Aorta (tissue), 5 donors: ENCODE data around the gene DGLUCY. TPM values are rescaled to one million over a fixed set of nuclear protein-coding genes. Genes with fewer than 3 reads are reported as not detected.
"Not testable (repeated sequence)": the region's sequence is repeated elsewhere in the genome, so short reads cannot be mapped to it uniquely, and the experiment has no call there.

ENCODE experiments used
- ATAC-seq: fragments of 200-7000 bp; cut with Tn5 transposase; one replicate; pipeline ENCODE4 v1.9.1; 2022; ENCODE audit warnings: moderate library complexity; ENCODE audit not compliant: low FRiP score
- DNase-seq, 2 donors: peaks; one replicate each; pipeline ENCODE4 v3.0.0-alpha.2; 2020
- H3K27ac ChIP-seq, 2 donors: one replicate each; pipeline ENCODE4 v1.5.1; 2013; ENCODE audit warnings: low read length in 2 of 2, mild to moderate bottlenecking in 2 of 2, moderate library complexity in 2 of 2, control low read depth in 1 of 2, inconsistent platforms in 1 of 2, low read depth in 1 of 2
- H3K27me3 ChIP-seq, 2 donors: one replicate each; pipeline ENCODE4 v1.6.1; 2013; ENCODE audit warnings: control low read depth in 1 of 2, low read length in 1 of 2, mild to moderate bottlenecking in 1 of 2, moderate library complexity in 1 of 2; ENCODE audit not compliant: insufficient read depth in 2 of 2, control insufficient read depth in 1 of 2
- H3K36me3 ChIP-seq, 2 donors: one replicate each; pipeline ENCODE4 v1.6.1; 2013; ENCODE audit warnings: control low read depth in 1 of 2, low read length in 1 of 2, mild to moderate bottlenecking in 1 of 2; ENCODE audit not compliant: insufficient read depth in 2 of 2, control insufficient read depth in 1 of 2
- H3K4me1 ChIP-seq, 2 donors: one replicate each; pipeline ENCODE4 v1.6.1; 2013; ENCODE audit warnings: low read length in 2 of 2, control low read depth in 1 of 2, mild to moderate bottlenecking in 1 of 2, moderate library complexity in 1 of 2; ENCODE audit not compliant: insufficient read depth in 2 of 2, control insufficient read depth in 1 of 2
- H3K4me3 ChIP-seq, 2 donors: one replicate each; pipeline ENCODE4 v1.5.1; 2013; ENCODE audit warnings: low read length in 2 of 2, control low read depth in 1 of 2, mild to moderate bottlenecking in 1 of 2
- H3K9me3 ChIP-seq: one replicate; pipeline ENCODE4 v1.6.1; 2013; ENCODE audit warnings: mild to moderate bottlenecking, low read length; ENCODE audit not compliant: control insufficient read depth
- WGBS, 2 donors: extraction: QIAGEN DNeasy Blood & Tissue Kit; methylation state at CpG; one replicate each; pipeline ENCODE4 v1.1.7; 2013; 5-methylcytosine and 5-hydroxymethylcytosine counted together
- intact Hi-C, 2 donors: fragments of 100-400 bp; cut with DNase I; formaldehyde crosslinking; loops; one replicate each; pipeline versions ENCODE4 v1.14.2 to v1.15.0; 2022
- polyA plus RNA-seq, 2 donors: library from polyadenylated mRNA; stranded (reverse); fragments of 200-250 nt; gene quantifications; one replicate each; pipeline ENCODE4 v1.2.3, GENCODE V29; 2013
- total RNA-seq, 2 donors: library from RNA; stranded (reverse); fragmentation: NEBNext Ultra II Directional; extraction: Animal tissue kit (Norgen Biotek cat#: 25700); gene quantifications; one replicate each; pipeline ENCODE4 v1.2.1, GENCODE V29; 2021
- donor health status: healthy with polysubstance abuse.
- donor health status: Bipolar disorder and iron deficiency.
- donor health status: DM: no; HTN: no; CAD: no.
- donor health status: DM: no; HTN: no; CAD: no.
- donor health status: DM: yes; HTN: yes; CAD: no.

Gene DGLUCY
- total and polyA plus RNA-seq, 4 donors = 11.9 to 55.5 (median 19.3) TPM

DNA sequence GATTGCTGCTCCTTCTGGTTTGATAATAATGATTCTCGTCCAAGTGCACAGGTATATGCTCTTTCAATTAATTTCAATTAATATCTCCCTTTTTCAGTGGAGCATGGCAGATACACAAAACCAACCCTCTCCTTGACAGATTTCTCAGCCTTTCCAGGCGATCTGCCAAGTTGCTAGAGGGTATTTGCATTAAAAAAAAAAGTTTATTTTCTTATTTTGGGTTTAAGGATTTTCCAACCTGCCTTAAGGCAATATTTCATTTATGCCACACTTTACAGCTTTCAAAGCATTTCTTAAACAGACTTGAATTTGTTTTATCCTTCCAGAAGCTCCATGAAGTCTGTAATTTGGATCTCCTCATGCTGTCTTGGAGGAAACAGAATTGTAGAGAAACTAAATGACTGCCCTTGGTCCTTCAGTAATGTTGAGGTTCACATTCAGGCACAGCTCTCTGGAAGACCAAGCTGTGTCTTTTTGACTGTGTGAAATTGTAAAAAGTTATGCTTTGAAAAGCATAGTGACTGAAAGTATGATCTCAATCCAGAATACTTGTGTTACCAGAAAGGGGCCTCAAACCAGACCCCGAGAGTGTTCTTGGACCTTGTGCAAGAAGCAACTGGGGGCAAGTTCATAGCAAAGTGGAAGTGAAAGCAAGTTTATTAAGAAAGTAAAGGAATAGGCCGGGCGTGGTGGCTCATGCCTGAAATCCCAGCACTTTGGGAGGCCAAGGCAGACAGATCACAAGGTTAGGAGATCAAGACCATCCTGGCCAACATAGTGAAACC lies 2.3 kb downstream of the DGLUCY start:
- intact Hi-C loops = no loop called here
- Histone ChIP-seq H3K9me3 (no peaks in the 10 kb centered on the region), H3K4me1 (no peaks in the 10 kb centered on the region), H3K27me3 (no peaks in the 10 kb centered on the region), H3K27ac (no peak overlapping the region), H3K4me3 (peak overlapping the region in 1 of 2 donors; percentile 30), H3K36me3 (no peaks in the 10 kb centered on the region)
- WGBS, 2 donors = 54 to 61% methylated on average over 5 of the region's 5 CpGs
- ATAC-seq = no peak
- DNase-seq = no peak

DNA sequence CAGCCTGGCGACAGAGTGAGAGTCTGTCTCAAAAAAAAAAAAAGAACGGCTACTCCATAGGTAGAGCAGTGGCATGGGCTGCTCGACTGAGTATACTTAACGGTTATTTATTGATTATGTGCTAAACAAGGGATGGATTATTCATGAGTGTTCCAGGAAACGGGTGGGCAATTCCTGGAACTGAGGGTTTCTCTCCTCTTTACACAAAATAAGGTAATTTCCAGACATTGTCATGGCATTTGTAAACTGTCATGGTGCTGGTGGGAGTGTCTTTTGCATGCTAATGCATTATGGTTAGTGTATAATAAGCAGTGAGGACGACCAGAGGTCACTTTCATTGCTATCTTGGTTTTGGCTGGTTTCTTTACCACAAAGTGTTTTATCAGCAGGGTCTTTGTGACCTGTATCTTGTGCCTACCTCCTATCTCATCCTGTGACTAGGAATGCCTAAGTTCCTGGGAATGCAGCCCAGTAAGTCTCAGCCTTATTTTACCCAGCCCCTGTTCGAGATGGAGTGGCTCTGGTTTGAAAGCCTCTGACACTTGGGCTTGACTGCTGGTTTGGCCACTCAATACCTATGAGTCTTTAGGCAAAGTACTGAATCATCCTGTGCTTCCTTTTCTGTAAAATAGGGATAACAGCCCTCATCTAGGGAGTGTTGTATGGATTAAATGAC lies 3.2 kb downstream of the DGLUCY start:
- Histone ChIP-seq H3K4me3 (no peak overlapping the region), H3K27ac (no peak overlapping the region), H3K4me1 (no peaks in the 10 kb centered on the region), H3K36me3 (no peaks in the 10 kb centered on the region), H3K9me3 (no peaks in the 10 kb centered on the region), H3K27me3 (no peaks in the 10 kb centered on the region)
- 79 to 80% methylated on average over 7 of the region's 7 CpGs for WGBS, 2 donors
- ATAC-seq (no peak), DNase-seq (no peak)
- intact Hi-C loops = no loop called here

DNA sequence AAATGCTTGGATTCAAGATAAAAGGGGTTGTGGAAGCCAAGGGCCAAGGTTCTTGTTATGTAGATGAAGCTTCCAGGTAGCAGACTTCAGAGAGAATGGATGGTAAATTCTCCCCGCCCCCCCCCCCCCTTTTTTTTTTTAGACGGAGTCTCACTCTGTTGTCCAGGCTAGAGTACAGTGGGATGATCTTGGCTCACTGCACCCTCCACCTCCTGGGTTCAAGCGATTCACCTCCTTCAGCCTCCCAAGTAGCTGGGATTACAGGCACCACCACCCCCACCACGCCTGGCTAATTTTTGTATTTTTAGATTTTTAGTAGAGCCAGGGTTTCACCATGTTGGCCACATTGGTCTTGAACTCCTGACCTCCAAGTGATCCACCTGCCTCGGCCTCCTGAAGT lies 4.1 kb downstream of the DGLUCY start:
- no peak overlapping the region for H3K27ac ChIP-seq
- ATAC-seq = no peak
- no peaks in the 10 kb centered on the region for H3K36me3 ChIP-seq
- H3K4me3 ChIP-seq = no peak overlapping the region
- intact Hi-C loops = no loop called here
- H3K27me3 ChIP-seq = no peaks in the 10 kb centered on the region
- H3K4me1 ChIP-seq = no peaks in the 10 kb centered on the region
- no peak for DNase-seq
- no peaks in the 10 kb centered on the region for H3K9me3 ChIP-seq
- WGBS, 2 donors = 97% methylated on average over 5 of the region's 5 CpGs

DNA sequence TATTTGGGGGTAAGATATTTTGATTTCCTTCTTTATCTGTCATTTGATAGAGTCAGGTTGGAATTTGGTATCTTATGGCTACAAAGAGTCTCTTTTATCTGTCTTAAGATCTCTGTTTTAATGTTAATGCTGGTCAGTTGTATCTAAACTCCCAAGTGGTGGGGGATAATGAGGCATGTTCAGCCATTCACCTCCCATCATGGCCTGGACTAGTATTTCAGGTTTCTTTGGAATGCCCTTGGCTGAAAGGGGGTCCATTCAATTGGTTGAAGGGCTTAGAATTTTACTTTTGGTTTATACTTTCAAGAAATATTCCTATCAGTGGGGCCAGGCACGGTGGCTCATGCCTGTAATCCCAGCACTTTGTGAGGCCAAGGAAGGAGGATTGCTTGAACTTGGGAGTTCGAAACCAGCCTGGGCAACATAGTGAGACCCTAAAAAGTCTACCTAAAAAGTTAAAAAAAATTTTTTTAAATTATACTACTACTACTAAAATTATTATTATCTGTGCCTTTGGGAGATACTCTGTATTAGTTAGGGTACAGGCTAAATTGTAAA lies 4.7 kb downstream of the DGLUCY start:
- DNase-seq (no peak), ATAC-seq (no peak)
- H3K27me3 ChIP-seq = no peaks in the 10 kb centered on the region
- H3K9me3 ChIP-seq = no peaks in the 10 kb centered on the region
- intact Hi-C loops = no loop called here
- H3K4me3 ChIP-seq = no peak overlapping the region
- H3K27ac ChIP-seq = no peak overlapping the region
- no peaks in the 10 kb centered on the region for H3K36me3 ChIP-seq
- 98 to 99% methylated on average over 2 of the region's 2 CpGs for WGBS, 2 donors
- H3K4me1 ChIP-seq = no peaks in the 10 kb centered on the region

DNA sequence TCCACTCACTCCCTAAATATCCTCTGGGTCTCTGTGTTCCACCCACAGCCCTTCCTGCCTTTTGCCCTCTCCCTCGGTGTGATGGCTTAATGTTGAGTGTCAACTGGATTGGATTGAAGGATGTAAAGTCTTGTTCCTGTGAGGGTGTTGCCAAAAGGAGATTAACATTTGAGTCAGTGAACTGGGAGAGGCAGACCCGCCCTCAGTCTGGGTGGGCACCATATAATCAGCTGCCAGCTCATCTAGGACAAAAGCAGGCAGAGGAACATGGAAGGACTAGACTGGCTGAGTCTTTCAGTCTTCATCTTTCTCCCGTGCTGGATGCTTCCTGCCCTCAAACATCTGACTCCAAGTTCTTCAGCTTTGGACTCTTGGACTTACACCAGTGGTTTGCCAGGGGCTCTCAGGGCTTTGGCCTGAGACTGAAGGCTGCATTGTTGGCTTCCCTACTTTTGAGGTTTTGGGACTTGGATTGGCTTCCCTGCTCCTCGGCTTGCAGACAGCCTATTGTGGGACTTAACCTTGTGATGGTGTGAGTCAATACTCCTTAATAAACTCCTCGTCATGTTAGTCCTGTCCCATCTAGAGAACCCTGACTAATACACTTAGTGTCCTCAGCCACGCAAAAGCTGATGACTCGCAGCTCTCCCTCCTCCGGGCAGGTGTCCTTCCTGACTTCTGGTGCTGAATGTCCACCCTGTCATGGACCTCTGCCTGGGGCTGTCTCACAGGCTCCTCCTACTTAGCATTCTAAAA lies 5.9 kb downstream of the DGLUCY start:
- H3K36me3 ChIP-seq = no peaks in the 10 kb centered on the region
- no peak for DNase-seq
- intact Hi-C loops = no loop called here
- no peak overlapping the region for H3K4me3 ChIP-seq
- H3K27ac ChIP-seq = no peak overlapping the region
- no peaks in the 10 kb centered on the region for H3K4me1 ChIP-seq
- peak; percentile 55 for ATAC-seq
- 53 to 56% methylated on average over 8 of the region's 8 CpGs for WGBS, 2 donors
- H3K27me3 ChIP-seq = no peaks in the 10 kb centered on the region
- no peaks in the 10 kb centered on the region for H3K9me3 ChIP-seq

DNA sequence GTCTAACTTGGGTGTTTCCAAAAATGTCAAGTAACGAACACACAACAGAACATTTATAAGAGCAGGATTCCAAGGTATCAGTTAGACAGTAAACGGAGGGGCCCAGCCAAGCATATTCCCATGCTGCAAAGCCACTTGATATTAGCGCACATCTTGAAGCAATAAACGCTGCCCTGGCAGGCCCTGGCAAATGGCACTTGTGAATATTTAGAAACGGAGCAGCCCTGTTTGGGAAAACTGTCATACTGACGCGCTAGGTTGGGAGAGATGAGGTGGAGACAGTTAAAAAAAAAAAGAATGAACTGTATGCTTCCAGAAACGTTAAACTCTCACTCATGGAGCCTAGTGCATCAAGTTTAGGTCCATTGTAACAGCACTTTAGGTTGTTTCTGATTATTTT lies 9.3 kb downstream of the DGLUCY start:
- H3K27me3 ChIP-seq = no peaks in the 10 kb centered on the region
- no peak for ATAC-seq
- peaks cover 0 to 1% of the 10 kb centered on the region in 2 donors for H3K36me3 ChIP-seq
- H3K27ac ChIP-seq = no peak overlapping the region
- no peaks in the 10 kb centered on the region for H3K9me3 ChIP-seq
- no peak for DNase-seq
- no peak overlapping the region for H3K4me3 ChIP-seq
- 91 to 94% methylated on average over 8 of the region's 8 CpGs for WGBS, 2 donors
- no peaks in the 10 kb centered on the region for H3K4me1 ChIP-seq
- intact Hi-C loops = no loop called here

DNA sequence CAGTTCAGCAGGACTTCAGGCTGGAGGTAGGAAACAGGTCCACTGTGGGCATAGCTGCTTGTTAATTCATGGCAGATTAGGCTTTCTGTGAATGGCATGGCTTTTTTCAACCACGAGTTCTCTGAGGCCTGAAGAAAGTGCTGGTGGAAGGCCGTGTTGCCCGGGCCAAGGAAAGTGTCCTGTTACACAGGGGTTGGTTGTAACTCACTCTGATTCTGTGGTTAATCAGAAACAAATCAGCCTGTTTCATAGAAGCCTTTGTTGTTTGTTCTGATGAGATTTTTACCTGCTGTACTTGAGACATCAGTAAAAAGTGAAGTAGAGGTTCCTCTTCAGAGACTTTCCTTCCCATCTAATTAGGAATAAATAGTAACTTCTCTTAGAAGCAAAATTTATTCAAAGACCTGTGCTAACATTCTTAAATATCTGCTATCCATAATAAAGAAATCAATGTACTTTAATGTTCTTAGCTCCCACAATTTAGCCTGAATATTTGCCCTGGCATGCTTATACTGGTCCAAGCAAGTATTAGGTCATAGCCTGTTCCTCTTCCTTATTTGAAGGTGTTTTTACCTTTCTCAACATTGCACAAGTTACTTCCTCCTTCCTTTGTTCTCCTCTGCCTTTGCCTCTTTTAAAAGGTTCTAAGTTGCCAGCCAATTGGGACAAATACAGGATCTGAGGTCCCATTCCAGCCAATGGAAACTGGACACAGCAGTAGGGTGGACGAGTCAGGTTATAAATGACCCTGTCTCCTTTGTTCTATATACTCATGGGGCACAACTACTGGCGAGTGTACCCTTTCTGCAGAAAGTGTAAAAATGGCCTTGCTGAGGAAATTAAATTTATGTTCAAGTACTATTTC lies 10.8 kb downstream of the DGLUCY start:
- DNase-seq, H3K36me3 ChIP-seq, H3K9me3 ChIP-seq, H3K27me3 ChIP-seq, H3K4me3 ChIP-seq, H3K4me1 ChIP-seq, ATAC-seq, H3K27ac ChIP-seq, intact Hi-C loops: not testable (repeated sequence)
- 94 to 95% methylated on average over 5 of the region's 5 CpGs for WGBS, 2 donors

DNA sequence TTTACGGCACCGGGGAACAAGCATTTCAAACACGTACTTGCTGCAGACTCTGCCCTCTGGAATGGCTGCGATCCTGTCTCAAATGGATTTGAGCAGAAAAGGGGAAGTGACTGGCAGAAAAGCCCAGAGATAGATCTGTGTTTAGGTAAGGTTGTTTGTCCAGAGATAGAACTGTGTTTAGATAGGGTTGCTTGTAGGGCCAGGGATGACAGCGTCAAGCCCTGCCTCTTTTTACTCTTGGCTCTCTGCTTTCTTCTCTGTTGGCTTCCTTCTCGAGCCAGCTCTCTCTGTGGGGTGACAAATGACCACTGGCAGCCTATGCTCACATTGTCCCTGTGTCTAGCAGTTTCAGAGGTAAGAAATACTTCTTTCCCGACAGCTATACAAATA lies 11.4 kb downstream of the DGLUCY start:
- Histone ChIP-seq H3K9me3 (no peaks in the 10 kb centered on the region), H3K4me1 (no peaks in the 10 kb centered on the region), H3K27me3 (no peaks in the 10 kb centered on the region), H3K27ac (no peak overlapping the region), H3K4me3 (no peak overlapping the region), H3K36me3 (peaks cover 0 to 1% of the 10 kb centered on the region in 2 donors)
- intact Hi-C loops = no loop called here
- no peak for ATAC-seq
- DNase-seq = no peak
- 90 to 91% methylated on average over 7 of the region's 7 CpGs for WGBS, 2 donors
